ENCODE data around the gene ASIC2.
A peak's percentile ranks its signal among the peaks of the same experiment; 100 is the strongest.

The ASIC2 gene

DNA sequence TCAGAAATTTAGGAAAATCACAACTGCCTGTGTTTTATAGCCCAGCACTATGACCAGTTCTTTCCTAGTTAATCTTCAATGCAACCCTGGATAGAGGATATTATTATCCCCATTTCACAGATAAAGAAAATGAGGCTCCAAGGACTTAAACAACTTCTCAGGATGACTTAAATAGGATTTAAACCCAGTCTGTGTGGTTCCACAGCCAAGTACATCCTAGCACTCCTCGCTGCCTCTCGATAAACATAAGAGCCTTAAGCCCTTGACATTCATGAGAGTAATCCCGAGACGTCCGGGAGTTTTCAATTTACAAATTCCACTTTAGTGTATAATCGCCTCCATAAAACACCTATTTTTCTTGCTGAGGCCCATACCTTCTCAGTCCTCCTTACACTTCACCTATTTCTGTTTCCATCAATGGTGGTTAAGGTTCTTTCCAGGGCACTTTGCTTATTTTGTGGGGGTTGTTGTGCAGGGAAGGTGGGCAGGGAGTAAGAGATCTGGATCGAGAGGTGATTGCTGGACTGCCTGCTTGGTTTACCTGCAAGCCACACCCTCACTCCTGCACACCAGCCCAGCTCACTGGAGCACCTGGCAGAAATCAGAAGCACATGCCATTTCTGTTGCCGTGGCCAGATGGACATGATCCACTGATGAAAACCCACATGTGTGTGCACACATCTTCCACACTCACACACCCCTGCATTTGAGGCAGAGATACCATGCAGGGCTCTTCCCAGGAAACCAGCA lies 50.5 kb downstream of the ASIC2 start:
- no peak for DNase-seq

DNA sequence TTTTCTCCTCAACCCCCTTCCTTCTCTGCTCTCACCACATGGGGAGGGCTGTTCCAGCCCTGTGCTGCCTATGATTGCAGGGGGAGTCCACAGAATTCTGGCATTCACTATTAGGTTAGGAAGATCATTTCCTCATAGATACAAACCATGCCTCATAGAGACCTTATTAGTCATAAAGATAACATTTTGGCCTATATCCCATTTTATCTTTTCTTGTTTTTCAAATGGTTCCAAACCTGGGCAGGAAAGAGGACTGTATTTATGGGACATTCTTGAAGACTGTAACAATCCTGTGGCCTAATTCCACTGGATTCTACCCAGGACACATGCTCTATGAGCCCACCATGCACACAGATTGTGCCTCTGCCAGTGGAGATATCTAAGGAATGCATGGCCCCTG lies 51.7 kb downstream of the ASIC2 start:
- DNase-seq, result peak; percentile 21

DNA sequence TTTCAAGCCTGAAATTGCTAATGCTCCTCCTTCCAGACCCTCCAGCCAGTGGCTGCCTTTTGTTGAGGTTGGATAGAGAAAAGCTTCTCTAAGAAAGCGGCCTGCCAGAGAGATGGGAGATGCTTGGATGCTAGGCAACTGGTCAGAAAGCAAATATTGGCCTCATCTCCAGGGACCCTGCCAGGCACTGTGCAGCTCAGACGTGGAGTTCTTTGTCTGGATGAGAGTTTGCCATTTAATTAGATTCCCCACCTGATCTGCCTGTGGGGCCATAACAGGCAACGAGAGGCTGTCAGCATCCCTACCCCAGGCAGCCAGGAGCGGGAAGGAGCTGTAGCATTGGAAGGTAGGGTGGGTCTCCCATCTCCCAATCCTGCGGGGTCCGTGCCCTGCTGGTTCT lies 52.7 kb downstream of the ASIC2 start:
- DNase-seq, result no peak

DNA sequence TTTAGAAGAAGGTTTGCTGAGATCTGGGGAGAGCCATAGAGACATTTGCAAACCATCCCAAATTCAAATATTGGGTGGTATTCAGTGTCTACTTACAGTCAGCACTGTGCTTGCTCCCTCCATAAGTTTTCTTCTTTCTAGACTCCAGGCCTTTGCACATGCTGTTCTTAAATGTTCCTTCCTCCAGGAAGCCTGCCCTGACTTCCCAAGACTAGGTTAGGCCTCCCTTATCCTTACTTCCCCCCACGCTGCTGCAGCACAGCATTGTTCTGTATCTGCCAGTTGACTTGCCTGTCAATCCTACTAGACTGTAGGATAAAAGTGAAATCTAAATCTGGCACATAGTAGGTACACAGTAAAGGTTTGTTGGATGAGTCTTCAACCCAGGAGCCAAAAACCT lies 53.4 kb downstream of the ASIC2 start:
- DNase-seq, result no peak

DNA sequence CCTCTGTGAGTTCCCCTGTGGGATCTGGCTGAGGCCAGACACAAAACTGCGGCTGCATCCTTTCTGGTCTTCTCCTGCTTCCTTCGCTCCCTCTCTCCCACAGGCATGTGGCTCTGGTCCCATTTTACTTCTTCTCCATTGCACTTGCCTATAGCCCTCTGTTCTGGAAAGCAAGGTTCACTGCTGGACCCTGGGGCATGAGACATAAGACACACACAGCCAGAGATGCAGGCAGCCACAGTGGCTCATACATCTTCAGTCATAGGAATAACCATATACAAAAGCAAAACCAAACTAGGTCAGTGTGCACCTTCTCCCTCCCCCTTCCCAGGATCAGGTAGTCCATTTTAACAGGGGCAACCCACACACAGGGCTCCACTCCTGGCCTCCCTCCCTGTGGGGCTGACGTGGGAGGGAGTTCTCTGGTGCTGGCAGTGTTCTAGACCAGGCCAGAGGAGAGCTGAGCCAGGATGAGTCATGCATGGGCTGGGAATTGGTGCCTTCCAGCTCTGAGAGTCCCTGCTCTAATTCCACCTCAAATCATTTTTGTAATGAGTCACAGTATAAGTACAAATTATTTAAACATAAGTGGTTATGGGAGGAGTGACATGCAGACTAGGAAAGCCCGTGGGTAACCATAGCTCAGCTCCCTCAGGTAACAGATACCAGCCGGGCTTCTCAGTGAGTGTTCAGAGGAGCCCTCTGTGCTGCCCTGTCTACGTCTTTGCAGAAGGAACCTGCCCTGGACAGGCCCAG lies 58.0 kb downstream of the ASIC2 start:
- DNase-seq, result peak; percentile 90

DNA sequence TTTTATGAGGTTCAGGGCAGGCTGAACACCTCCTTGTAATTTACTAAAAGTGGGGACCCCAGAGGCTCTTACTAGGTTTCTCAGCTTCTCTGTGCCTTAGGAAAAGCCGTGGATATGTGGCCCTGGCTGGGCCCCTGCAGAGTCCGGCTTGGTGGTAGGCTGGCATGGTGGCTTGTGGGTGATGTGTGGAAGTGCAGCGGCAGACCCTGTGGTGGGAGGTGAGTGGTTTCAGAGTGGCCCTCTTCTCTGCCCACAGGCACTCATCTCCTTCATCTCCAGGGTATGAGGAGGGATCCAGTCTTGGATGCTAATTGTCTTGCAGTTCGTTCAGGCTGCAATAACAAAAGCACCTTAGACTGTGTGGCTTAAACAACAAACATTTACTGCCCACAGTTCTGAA lies 58.9 kb downstream of the ASIC2 start:
- DNase-seq, result no peak

DNA sequence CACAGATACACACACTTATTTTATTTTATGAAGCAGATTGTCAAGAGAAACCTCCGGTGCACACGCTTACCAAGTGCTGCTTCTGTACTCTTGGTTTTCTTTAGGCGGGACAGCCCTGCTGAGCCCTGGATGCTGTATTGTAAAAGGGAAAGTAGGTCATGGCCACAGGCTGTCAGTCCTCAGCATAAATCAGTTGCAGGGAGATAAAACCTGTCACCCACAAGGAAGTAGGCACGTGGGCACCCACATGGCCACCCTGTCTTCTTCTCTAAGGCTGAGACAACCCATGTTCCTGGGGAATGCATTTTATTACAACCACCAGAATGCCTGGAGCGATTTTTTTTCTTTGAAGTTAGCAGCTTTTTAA lies 59.3 kb downstream of the ASIC2 start:
- peak; percentile 4 for DNase-seq

DNA sequence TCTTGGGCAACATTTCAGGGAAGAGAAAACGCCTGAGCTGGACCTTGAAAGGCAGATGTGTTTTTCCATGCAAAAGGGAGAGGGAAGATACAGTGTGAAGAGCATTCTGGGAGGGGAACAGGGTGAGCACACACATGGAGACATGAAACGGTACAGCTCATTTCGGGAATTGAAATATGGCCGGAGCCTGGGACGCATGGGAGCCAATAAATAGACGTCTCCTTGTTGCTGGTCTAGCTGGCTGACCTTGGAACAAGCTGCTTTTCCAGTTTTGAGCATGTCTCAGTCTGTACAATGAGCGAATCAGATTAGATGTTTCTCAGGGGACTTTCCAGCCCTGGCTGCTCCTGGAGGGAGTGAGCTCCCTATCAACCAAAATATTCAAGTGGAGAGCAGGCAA lies 63.6 kb downstream of the ASIC2 start:
- DNase-seq, result no peak

DNA sequence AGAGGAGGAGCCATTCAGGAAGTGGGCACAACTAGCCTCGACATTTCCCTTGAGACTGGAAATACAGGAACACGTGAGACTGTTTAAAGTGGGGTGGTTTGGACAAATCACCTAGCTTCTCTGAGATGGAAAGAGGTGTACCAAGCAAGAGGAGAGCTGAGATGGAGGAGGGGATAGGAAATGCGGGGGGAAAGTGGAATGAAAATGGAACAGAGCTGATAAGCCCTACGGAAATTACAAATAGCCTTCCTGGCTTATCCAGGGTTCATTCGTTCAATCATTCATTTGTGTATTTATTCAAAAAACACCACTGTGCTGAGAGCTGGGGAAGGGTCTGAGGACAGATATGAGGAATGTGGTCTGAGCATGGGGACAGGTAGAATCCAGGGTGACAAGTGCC lies 64.1 kb downstream of the ASIC2 start:
- no peak for DNase-seq

DNA sequence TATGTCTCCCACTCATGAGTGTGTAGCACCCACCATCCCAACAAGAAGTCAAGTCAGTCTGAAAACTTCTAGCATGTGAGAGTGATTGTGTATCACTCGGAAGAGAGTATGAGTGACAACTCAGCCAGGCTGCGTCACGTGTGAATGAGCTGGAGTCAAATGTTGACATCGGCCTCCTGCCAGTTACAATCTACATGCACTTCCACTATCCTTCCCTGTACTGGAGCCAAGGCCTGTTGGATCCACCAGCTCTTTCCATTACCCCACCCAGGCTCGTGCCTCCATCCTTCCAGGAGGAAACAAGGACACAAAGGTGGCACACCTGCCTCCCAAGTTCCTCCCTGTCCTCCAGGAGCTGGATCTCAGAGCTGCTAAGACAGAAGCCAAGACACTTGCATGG lies 64.5 kb downstream of the ASIC2 start:
- DNase-seq, result no peak

DNA sequence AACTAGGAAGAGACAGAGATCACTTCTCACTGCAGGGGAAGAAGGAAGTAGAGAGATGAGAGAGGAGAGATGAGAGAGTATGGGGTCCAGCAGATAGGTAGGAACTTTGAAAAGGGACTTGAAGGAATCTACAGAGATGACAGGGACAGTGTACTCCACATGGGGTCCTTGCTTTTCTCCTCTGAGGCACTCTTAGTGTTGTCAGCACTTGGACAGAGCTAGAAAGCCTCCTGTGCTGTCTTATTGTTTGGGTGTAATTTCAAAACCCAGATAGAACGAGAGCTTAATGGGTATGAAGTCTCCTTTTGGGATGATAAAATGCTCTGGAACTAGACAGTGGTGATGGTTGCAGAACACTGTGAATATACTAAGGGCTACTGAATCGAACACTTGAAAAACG lies 65.2 kb downstream of the ASIC2 start:
- no peak for DNase-seq

DNA sequence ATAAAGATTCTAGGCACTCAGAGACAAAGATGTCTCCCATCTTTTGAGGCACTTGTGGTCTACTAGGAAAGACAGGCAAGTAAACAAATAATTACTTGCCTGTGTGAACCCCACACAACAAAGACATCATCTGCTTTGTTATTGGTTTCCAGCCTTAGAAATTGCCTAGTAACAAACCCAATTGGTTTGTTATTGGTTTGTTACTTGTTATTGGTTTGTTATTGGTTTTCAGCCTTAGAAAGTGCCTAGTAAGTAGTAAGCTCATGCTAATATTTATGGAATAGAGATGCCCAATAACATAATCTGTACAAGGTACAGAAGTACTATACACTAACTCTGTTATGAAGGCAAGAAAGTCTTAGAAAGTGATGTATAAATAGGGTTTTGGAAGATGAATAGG lies 67.1 kb downstream of the ASIC2 start:
- DNase-seq, result no peak

DNA sequence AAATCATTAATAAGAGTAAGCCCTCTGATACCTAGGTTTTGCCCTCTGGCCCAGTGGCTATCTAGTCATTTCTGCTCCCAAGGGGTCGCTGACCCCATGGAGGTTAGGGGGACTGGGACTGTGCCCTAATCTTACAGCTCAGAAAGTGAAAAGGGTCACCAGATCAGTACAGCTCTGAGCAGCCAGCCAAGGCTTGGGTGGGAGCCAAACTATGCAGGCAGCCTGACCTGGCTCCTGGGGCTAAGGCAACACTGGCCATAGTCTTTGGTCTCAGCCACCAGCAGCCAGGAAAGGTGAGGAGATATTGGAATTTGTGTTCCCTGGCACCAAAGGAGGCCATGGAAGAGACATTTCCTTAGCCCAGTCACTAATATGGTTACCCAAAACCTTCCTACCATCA lies 67.6 kb downstream of the ASIC2 start:
- DNase-seq, result no peak

DNA sequence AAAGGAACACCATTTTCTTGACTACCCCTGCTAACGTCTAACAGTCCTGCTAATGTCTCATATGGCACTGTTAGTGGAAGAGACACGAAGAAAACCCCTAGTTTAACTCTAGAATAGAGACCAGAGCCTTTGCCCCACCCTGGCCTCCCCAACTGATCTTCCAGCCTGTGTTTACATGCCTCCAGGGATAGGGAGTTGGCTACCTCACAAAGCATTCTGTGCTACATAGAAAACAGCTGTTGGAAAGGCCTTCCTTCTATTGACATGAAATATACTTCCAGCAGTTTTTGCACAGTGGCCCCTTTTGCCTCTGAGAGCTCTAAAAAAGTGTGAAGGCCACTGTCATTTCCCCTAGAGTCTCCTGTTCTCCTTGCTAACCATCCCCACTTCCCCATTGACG lies 73.1 kb downstream of the ASIC2 start:
- DNase-seq, result no peak

DNA sequence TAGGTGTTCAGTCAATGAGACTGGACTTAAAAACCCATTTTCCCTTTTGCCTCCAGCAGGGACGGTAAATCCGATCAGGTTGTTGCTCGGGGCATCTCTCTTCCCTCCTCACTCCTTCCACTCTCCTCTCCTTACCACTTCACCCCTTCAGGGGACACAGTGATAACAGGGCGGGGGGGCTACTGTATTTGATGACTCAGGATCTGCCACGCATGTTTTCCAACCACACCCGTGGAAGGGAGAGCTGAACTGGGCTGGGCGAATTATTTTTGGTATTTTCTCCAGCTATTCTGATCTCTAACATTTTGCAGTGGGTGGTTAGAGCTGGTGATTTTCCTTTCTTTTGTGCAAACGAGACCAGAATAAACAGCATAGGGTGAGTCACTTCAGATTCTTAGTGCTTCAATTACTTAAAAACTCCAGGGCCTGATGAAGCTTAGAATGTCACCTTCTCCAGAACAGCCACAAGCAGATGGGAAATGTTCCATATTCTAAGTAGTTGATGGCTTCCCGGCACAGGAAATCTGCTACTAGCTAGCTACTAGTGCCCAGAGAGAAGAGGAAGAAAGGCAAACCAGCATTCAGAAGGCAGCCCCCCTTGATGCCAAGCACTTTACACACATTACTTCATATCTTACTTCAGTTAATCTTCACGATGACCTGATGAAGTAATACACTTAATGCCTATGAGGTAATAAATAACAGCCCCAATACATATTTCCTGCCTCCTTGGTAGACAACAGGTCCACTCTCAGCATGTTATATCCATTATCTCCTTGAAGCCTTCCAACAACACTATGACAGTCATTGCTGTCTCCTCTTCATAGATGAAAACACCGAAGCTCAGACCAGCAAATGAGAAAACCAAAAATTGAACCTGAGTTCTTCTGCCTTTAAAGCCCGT lies 74.1 kb downstream of the ASIC2 start:
- DNase-seq, result peak; percentile 19

DNA sequence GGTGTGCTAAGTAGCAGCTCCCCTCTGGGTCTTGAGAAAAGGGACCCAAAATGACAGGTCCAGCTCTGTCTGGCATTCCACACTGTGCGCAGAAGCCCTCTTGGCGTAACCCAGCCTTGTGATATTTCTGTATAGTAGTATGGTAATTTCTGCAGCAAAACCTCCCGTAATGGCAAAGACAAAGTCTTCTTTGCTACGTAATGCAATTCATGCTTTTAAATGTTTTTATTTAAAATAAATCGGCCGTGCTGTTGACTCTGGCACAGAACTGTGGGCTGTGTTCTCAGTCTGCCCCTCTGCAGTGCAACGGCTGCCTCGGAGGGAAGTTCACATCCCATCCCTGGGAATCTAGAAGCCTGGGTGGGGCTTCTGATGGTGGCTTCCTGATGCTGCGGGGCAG lies 75.2 kb downstream of the ASIC2 start:
- no peak for DNase-seq

DNA sequence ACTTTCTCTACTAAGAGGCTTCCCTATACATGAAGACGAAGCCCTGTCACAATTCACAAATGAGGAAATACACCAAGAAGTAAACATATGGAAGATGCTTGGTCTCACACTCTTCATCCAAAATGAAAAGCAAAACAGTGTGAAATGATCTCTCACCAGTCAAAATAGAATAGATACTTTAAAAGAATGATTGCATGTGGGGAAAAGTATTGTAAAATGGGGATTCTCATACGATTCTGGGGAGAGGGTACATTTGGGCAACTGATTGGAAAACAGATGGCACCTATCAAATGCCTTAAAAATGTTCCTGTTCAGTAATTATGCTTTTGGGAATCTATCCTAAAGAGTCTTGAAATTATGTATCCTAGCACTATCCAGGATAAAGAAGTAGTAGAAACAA lies 78.1 kb downstream of the ASIC2 start:
- no peak for DNase-seq

DNA sequence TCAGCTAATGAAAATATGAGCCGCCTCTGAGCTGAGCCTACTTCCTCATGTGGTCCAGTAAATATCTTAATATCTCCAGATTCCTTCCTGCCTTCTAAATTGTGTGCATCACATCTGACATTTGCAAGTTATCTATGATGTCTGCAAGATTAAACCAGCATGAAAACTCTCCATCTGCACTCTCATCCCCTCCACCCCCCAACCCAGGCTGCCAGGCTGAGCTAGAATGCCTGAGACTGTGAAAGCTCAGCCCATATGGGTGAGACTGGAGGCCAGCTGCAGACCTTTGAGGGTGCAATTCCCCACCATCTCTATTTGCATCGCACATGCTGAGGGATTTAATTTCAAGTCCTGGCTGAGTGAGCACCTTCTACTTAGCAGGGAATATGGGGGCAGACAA lies 82.8 kb downstream of the ASIC2 start:
- no peak for DNase-seq

DNA sequence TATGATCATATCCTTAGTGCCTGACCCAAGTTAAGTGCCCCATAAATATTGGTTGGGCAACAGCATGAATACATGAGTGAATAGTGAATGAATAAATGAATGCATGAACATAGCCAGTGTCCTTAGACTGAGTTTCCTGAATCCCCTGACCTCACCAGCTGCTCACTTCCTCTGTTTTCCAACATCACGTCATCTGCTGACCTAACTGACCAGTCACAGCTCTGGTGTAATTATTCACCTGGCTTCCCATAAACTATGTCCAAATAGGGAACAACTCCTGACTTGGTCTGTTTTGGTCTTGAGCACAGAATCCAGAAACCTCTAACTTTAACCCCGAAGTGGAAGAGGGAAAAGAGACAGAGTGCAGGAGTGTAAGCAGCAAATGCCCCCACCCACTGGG lies 83.4 kb downstream of the ASIC2 start:
- peak; percentile 27 for DNase-seq

DNA sequence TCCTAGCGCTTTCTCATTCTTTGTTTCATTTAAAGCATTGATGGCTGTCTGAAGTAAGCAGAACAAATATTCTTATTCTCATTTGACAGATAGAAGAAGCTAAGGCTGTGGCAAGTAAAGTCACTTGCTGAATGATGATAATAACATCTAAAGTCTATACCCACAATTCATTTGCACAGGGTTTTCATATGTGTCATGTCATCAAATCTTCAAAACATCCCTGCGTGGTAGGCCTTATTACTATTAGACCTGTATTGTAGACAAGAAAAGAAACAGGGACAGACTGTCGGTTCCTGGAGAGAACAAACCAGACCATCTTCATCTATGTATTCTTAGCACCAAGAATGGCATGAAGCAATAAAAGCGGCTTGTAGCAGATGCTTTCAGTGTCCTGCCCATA lies 85.9 kb downstream of the ASIC2 start:
- no peak for DNase-seq

DNA sequence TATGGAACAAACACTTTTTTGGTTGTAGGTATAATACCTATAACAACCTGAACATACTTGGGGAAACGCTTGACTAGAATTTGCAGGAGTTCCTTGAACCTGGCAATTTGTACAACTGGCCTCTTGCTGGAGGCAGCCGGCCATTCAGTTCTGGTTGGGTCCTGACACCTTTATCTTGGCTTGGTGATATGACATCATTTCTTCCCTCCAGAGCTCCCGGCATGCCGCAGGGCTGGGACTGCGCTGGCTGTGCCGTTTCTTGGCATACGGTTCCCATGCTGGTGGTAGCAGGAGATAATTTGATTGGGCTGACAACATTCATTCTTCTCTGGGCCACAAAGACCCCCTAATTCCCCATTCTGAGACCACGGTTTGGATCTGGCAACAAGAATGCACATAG lies 87.5 kb downstream of the ASIC2 start:
- no peak for DNase-seq

DNA sequence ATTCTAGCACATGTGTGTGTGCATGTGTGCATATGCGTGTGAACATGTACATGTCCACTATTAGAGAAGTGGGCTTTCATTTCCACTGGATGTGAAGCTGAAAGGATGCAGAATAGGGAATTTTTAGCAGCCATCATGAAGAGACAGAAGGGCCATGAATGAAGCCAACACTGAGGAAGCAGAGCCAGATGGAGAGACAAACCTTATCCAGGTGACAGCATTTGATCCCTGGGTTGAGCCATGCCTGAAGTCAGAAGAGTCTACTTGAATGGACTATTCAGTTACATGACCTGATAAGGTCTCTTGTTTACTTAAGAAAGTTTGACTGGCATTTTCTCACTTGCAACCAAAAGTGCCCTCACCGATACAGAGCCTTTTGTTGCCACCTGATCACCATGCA lies 88.4 kb downstream of the ASIC2 start:
- no peak for DNase-seq

DNA sequence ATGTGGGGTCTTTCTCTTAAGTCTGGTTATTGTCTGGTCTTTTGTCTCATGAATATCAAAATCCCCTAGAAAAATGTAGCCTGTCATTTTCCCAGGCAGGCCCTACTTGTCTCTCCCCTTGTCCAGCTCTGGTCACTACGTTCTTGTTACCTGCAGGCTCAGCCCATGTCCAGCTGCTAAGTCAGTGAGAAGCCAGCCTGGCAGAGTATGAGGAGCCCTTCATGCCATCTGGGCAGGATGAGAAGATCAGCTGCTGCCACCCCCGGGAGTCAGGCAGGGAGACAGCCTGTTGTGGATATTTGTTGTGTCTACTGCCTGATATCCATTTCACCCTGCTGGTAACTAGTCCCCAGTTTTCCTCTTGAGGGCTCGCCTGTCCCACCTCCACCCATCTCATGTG lies 88.9 kb downstream of the ASIC2 start:
- DNase-seq, result no peak

Data from kidney glomerular epithelial cell (primary cell).